Peyer's patch (tissue), 4 donors: Measurements from ENCODE around the gene CCR6. TPM values are rescaled to one million over a fixed set of nuclear protein-coding genes. Genes with fewer than 3 reads are reported as not detected.

Source experiments
- DNase-seq, 3 donors: peaks; one replicate each; pipeline ENCODE4 v3.0.0-alpha.2; 2017 to 2019
- H3K27ac ChIP-seq, 4 donors: fragments of 200-600 bp; sonication (generic); one replicate each; pipeline ENCODE4 v1.5.1; 2016 to 2019
- H3K27me3 ChIP-seq, 2 donors: fragments of 200-600 bp; sonication (generic); one replicate each; pipeline ENCODE4 v1.5.1; 2019
- H3K36me3 ChIP-seq, 3 donors: fragments of 200-600 bp; sonication (generic); one replicate each; pipeline ENCODE4 v1.5.1; 2016 to 2019
- H3K4me1 ChIP-seq, 4 donors: fragments of 200-600 bp; sonication (generic); one replicate each; pipeline ENCODE4 v1.5.1; 2016 to 2019
- H3K4me3 ChIP-seq, 4 donors: fragments of 200-600 bp; sonication (generic); 1 replicate in 3 of 4; 2 replicates in 1 of 4; pipeline ENCODE4 v1.5.1; 2016 to 2019; ENCODE audit warnings: mild to moderate bottlenecking in 1 of 4
- H3K9me3 ChIP-seq, 4 donors: fragments of 200-600 bp; sonication (generic); one replicate each; pipeline ENCODE4 v1.5.1; 2016 to 2019; ENCODE audit warnings: mild to moderate bottlenecking in 1 of 4
- CTCF ChIP-seq, 6 experiments: fragments of 450-650 bp in 4 of 6; fragments of 200-600 bp in 2 of 6; sonication (generic) in 1 of 6; IDR thresholded peaks; one replicate each; pipeline ENCODE4 v1.5.1; 2017 to 2019; ENCODE audit warnings: antibody characterized with exemption in 6 of 6, mild to moderate bottlenecking in 3 of 6, moderate library complexity in 1 of 6
- POLR2A ChIP-seq, 2 donors: fragments of 450-650 bp; IDR thresholded peaks; one replicate each; pipeline ENCODE4 v1.5.1; 2017; ENCODE audit warnings: antibody characterized with exemption in 2 of 2, mild to moderate bottlenecking in 2 of 2, moderate library complexity in 2 of 2
- total RNA-seq, 4 donors: library from RNA; depleted of rRNA; stranded (reverse); fragments of >200 nt; gene quantifications; one replicate each; pipeline ENCODE4 v1.1.0, GENCODE V29; 2016

CCR6 gene
- total RNA-seq, 4 donors from 2014 or later: 0.67 to 5.0 TPM; not detected in 2

- H3K27ac ChIP-seq: peak overlapping the region; percentile 46 to 88 (median 74)
- H3K9me3 ChIP-seq: no peaks in the 10 kb centered on the region
- TF ChIP-seq POLR2A (IDR thresholded peaks at IDR 0.05) (no peak), CTCF (IDR thresholded peaks at IDR 0.05) (no peak)
Observed at GRCh38 chr6:167112421-167112820, 10.5 kb upstream of the CCR6 start.

GRCh38 chr6:167113047-167113754 lies 9.7 kb upstream of the CCR6 start:
- peak in 2 of 3 donors; percentile 69 to 72 for DNase-seq
- Histone ChIP-seq H3K9me3 (no peaks in the 10 kb centered on the region), H3K4me3 (peak overlapping the region in 2 of 4 donors; percentile 4 to 30), H3K36me3 (no peaks in the 10 kb centered on the region), H3K27ac (peak overlapping the region; percentile 43 to 88 (median 74)), H3K4me1 (peaks cover 0 to 13% (median 4%) of the 10 kb centered on the region in 4 donors), H3K27me3 (no peaks in the 10 kb centered on the region)
- TF ChIP-seq CTCF (IDR thresholded peaks at IDR 0.05): no peak
- TF ChIP-seq POLR2A (IDR thresholded peaks at IDR 0.05): no peak

More at GRCh38 chr6:167112421-167112820, 10.5 kb upstream of the CCR6 start:
- Histone ChIP-seq H3K27me3 (no peaks in the 10 kb centered on the region), H3K4me3 (peak overlapping the region; percentile 5 to 30 (median 19)), H3K4me1 (peaks cover 0 to 13% (median 4%) of the 10 kb centered on the region in 4 donors), H3K36me3 (no peaks in the 10 kb centered on the region)
- DNase-seq: peak in 1 of 3 donors; percentile 13

GRCh38 chr6:167113935-167114910 lies 8.7 kb upstream of the CCR6 start:
- Histone ChIP-seq H3K9me3 (no peaks in the 10 kb centered on the region), H3K4me1 (peaks cover 0 to 14% (median 8%) of the 10 kb centered on the region in 4 donors), H3K27ac (peak overlapping the region; percentile 61 to 88 (median 74)), H3K27me3 (no peaks in the 10 kb centered on the region), H3K4me3 (peak overlapping the region in 1 of 4 donors; percentile 10), H3K36me3 (no peaks in the 10 kb centered on the region)
- DNase-seq: peak in 2 of 3 donors; percentile 93 to 95
- no peak for TF ChIP-seq CTCF (IDR thresholded peaks at IDR 0.05)
- no peak for TF ChIP-seq POLR2A (IDR thresholded peaks at IDR 0.05)

GRCh38 chr6:167115054-167115453 lies 7.8 kb upstream of the CCR6 start:
- peak overlapping the region; percentile 61 to 88 (median 74) for H3K27ac ChIP-seq
- DNase-seq: peak in 2 of 3 donors; percentile 48 to 58
- no peak overlapping the region for H3K4me3 ChIP-seq
- peaks cover 0 to 15% (median 9%) of the 10 kb centered on the region in 4 donors for H3K4me1 ChIP-seq
- H3K36me3 ChIP-seq: no peaks in the 10 kb centered on the region
- no peaks in the 10 kb centered on the region for H3K27me3 ChIP-seq
- TF ChIP-seq CTCF (IDR thresholded peaks at IDR 0.05) (no peak), POLR2A (IDR thresholded peaks at IDR 0.05) (no peak)
- no peaks in the 10 kb centered on the region for H3K9me3 ChIP-seq

GRCh38 chr6:167116109-167116837 lies 6.6 kb upstream of the CCR6 start:
- Histone ChIP-seq H3K4me3 (peak overlapping the region in 1 of 4 donors; percentile 10), H3K36me3 (no peaks in the 10 kb centered on the region), H3K27ac (peak overlapping the region in 2 of 4 donors; percentile 26 to 38), H3K9me3 (no peaks in the 10 kb centered on the region), H3K4me1 (peaks cover 0 to 17% (median 15%) of the 10 kb centered on the region in 4 donors), H3K27me3 (no peaks in the 10 kb centered on the region)
- TF ChIP-seq CTCF (IDR thresholded peaks at IDR 0.05) (peak in 1 of 6 experiments; percentile 16), POLR2A (IDR thresholded peaks at IDR 0.05) (no peak)
- DNase-seq: no peak
